Karpas-422 (cell line): ENCODE data around the gene SMOC2. TPM values are rescaled to one million over a fixed set of nuclear protein-coding genes. Genes with fewer than 3 reads are reported as not detected.

Source experiments
- DNase-seq: peaks from one replicate; pipeline ENCODE4 v3.0.0-alpha.2; 2015
- H2AFZ ChIP-seq: fragments of 200-600 bp; sonication (generic); 2 replicates; pipeline ENCODE4 v1.6.1; 2014; ENCODE audit warnings: antibody characterized with exemption, low read length, mixed read lengths
- H3K27ac ChIP-seq: fragments of 200-600 bp; sonication (generic); 2 replicates; pipeline ENCODE4 v1.5.1; 2014; ENCODE audit warnings: mild to moderate bottlenecking, low read length, moderate library complexity
- H3K27me3 ChIP-seq: fragments of 200-600 bp; sonication (generic); 2 replicates; pipeline ENCODE4 v1.6.1; 2014; ENCODE audit warnings: low read length, mixed read lengths
- H3K36me3 ChIP-seq: fragments of 200-600 bp; sonication (generic); 2 replicates; pipeline ENCODE4 v1.6.1; 2014; ENCODE audit warnings: low read length, mixed read lengths; ENCODE audit not compliant: insufficient read depth
- H3K4me1 ChIP-seq: fragments of 200-600 bp; sonication (generic); 2 replicates; pipeline ENCODE4 v1.6.1; 2014; ENCODE audit warnings: mild to moderate bottlenecking, low read length, mixed read lengths
- H3K4me2 ChIP-seq: fragments of 200-600 bp; sonication (generic); 2 replicates; pipeline ENCODE4 v1.6.1; 2014; ENCODE audit warnings: low read length, low read depth, mild to moderate bottlenecking; ENCODE audit not compliant: poor library complexity, severe bottlenecking
- H3K4me3 ChIP-seq: fragments of 200-600 bp; sonication (generic); 2 replicates; pipeline ENCODE4 v1.5.1; 2014; ENCODE audit warnings: mild to moderate bottlenecking, antibody characterized with exemption, low read length, mixed read lengths
- H3K79me2 ChIP-seq: fragments of 200-600 bp; sonication (generic); 2 replicates; pipeline ENCODE4 v1.6.1; 2014; ENCODE audit warnings: mild to moderate bottlenecking, low read length, mixed read lengths
- H3K9ac ChIP-seq: fragments of 200-600 bp; sonication (generic); 2 replicates; pipeline ENCODE4 v1.6.0; 2014; ENCODE audit warnings: low read length
- H3K9me2 ChIP-seq: fragments of 200-600 bp; sonication (generic), shearing (Covaris generic); replicated peaks from 2 replicates; pipeline ENCODE4 v1.6.0; 2014; ENCODE audit warnings: mild to moderate bottlenecking, low read length, moderate library complexity; ENCODE audit not compliant: insufficient read depth
- H3K9me3 ChIP-seq: fragments of 300-700, 200-600 bp; sonication (generic); 2 replicates; pipeline ENCODE4 v1.6.1; 2014; ENCODE audit warnings: low read length, mixed read lengths
- H4K20me1 ChIP-seq: fragments of 200-600 bp; sonication (generic); 2 replicates; pipeline ENCODE4 v1.6.1; 2014; ENCODE audit warnings: mild to moderate bottlenecking, antibody characterized with exemption, low read length, low read depth; ENCODE audit not compliant: insufficient read depth
- total RNA-seq: library from RNA; depleted of rRNA; stranded (reverse); fragments of >200 nt; shearing (Covaris generic); gene quantifications from 2 replicates; pipeline ENCODE4 v1.2.3, GENCODE V29; 2014; ENCODE audit warnings: low replicate concordance

Gene SMOC2
- total RNA-seq, 1 experiment from 2014 or later: not detected

DNA sequence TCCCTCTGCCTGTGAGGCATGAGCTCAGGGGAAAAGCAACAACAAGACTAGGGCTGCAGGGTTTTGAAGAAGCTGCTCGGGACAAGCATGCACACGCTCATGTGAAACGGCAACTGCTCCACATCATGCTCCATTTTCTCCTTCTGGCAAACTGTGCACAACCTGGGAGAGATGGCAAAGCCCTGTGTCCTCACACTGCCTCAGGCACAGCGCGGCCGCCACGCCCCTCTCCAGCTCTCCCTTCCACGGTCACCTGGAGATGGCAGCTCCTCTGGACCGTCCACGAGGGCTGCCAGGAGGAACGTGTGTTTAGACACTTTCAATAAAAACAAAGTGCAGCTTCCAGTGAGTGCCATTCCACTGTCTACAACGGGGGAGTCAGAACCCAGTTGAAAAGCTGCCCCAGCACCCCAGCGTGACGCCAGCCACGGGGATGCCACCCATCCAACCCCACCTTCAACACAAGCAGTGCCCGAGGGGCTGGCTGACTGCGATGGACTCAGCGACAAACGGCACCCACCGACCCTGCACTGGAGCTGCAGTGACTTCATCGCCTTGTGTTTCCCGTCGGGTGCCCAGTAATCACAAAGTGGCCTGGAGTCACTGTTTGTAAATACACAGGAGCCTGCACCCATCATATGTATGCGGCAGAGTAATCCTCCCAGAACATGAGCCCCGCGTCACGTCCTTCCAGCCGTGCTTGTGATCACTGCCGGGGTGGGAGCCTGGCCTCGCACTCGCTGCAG lies 16.1 kb downstream of the SMOC2 start:
- H3K9me2 ChIP-seq: no peaks in the 10 kb centered on the region
- no peak for DNase-seq
- H4K20me1 ChIP-seq: no peaks in the 10 kb centered on the region
- H3K27ac ChIP-seq: no peak overlapping the region
- H3K79me2 ChIP-seq: no peaks in the 10 kb centered on the region
- H3K36me3 ChIP-seq: no peaks in the 10 kb centered on the region
- H2AFZ ChIP-seq: no peak overlapping the region
- H3K9me3 ChIP-seq: no peaks in the 10 kb centered on the region
- H3K4me2 ChIP-seq: no peak overlapping the region
- H3K9ac ChIP-seq: no peak overlapping the region
- H3K4me3 ChIP-seq: no peak overlapping the region
- H3K27me3 ChIP-seq: no peaks in the 10 kb centered on the region
- H3K4me1 ChIP-seq: no peaks in the 10 kb centered on the region

GRCh38 chr6:168457653-168457934 lies 16.6 kb downstream of the SMOC2 start:
- Histone ChIP-seq H3K36me3 (no peaks in the 10 kb centered on the region), H3K4me2 (no peak overlapping the region), H3K9me2 (no peaks in the 10 kb centered on the region), H3K4me1 (no peaks in the 10 kb centered on the region), H4K20me1 (no peaks in the 10 kb centered on the region), H3K27me3 (no peaks in the 10 kb centered on the region), H3K79me2 (no peaks in the 10 kb centered on the region), H3K4me3 (no peak overlapping the region), H3K9ac (no peak overlapping the region), H2AFZ (no peak overlapping the region), H3K27ac (no peak overlapping the region), H3K9me3 (no peaks in the 10 kb centered on the region)
- DNase-seq: no peak

DNA sequence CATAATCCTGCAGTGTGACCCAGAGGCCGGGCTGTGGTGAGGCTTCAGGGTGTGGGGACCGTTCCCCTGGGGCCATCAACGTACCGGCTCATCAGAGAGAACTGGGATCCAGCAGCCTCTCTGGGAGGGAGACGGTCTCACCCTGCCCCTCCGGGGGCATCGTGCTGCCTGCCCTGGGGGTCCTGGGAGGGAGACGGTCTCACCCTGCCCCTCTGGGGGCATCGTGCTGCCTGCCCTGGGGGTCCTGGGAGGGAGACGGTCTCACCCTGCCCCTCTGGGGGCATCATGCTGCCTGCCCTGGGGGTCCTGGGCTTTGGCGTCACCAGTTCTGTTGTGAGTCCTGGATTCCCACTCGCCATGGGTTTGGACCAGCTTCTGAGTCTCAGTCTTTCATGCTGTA lies 17.1 kb downstream of the SMOC2 start:
- H4K20me1 ChIP-seq: no peaks in the 10 kb centered on the region
- no peaks in the 10 kb centered on the region for H3K9me2 ChIP-seq
- no peak overlapping the region for H3K4me3 ChIP-seq
- no peaks in the 10 kb centered on the region for H3K9me3 ChIP-seq
- no peak for DNase-seq
- H3K4me2 ChIP-seq: no peak overlapping the region
- H3K27ac ChIP-seq: no peak overlapping the region
- H3K27me3 ChIP-seq: no peaks in the 10 kb centered on the region
- H2AFZ ChIP-seq: no peak overlapping the region
- H3K4me1 ChIP-seq: no peaks in the 10 kb centered on the region
- no peak overlapping the region for H3K9ac ChIP-seq
- no peaks in the 10 kb centered on the region for H3K79me2 ChIP-seq
- no peaks in the 10 kb centered on the region for H3K36me3 ChIP-seq

GRCh38 chr6:168459572-168459971 lies 18.6 kb downstream of the SMOC2 start:
- no peak overlapping the region for H3K9ac ChIP-seq

DNA sequence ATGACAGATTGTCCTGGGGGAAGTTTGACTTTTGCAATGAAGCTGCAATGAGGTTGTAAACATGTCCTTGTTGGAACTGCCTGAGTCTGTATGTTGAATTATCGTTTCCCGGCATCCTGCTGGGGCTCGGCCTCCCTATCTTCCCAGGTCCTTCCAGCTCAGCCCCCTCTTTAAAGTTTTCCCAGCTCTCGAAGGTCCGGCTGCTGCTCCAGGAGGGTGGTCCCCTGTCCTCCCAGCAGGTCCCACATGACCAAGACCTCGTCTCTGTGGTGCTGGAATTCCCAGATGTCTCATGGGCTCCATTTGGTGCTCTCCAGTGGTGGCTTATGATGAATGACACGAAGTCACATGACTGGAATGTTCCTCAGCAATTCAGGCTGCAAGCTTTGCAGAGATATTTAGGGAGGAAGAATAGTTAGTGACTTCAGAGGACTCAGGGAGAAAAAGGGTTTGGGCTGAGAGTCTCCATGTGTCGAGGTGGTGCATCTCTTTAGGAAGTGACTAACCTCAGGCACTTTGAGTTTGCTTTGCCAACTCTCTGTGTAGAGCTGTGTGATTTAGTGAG lies 21.4 kb downstream of the SMOC2 start:
- Histone ChIP-seq H3K27ac (no peak overlapping the region), H4K20me1 (no peaks in the 10 kb centered on the region), H3K4me3 (no peak overlapping the region), H3K79me2 (no peaks in the 10 kb centered on the region), H3K9ac (no peak overlapping the region), H2AFZ (no peak overlapping the region), H3K4me2 (no peak overlapping the region), H3K4me1 (no peaks in the 10 kb centered on the region), H3K36me3 (no peaks in the 10 kb centered on the region), H3K9me2 (no peaks in the 10 kb centered on the region), H3K27me3 (no peaks in the 10 kb centered on the region), H3K9me3 (no peaks in the 10 kb centered on the region)
- DNase-seq: no peak

More at GRCh38 chr6:168459572-168459971, 18.6 kb downstream of the SMOC2 start:
- Histone ChIP-seq H3K4me1 (no peaks in the 10 kb centered on the region), H3K36me3 (no peaks in the 10 kb centered on the region), H2AFZ (no peak overlapping the region), H3K27ac (no peak overlapping the region), H3K9me3 (no peaks in the 10 kb centered on the region), H3K79me2 (no peaks in the 10 kb centered on the region), H3K9me2 (no peaks in the 10 kb centered on the region), H3K27me3 (no peaks in the 10 kb centered on the region), H4K20me1 (no peaks in the 10 kb centered on the region), H3K4me2 (no peak overlapping the region), H3K4me3 (no peak overlapping the region)
- no peak for DNase-seq

DNA sequence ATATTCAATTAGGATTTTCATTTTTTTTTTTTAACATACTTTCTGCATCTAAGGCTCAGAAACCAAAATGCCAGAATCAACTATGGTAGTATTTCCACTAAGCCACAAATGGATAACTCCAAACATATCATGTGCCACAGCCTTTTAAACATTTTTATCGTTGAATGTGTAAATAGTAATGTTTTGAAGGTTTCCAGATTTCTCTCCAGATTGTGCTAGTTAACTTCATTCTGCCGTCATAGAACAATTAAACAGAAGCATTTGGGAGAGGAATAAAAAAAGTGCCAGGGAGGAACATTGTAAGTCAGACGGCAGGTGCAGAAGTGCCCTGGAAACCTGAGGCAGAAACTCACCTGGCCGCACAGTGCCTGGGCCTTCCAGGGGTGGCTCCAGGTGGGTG lies 23.6 kb downstream of the SMOC2 start:
- Histone ChIP-seq H3K9me2 (no peaks in the 10 kb centered on the region), H3K27me3 (no peaks in the 10 kb centered on the region), H4K20me1 (no peaks in the 10 kb centered on the region), H3K79me2 (no peaks in the 10 kb centered on the region), H3K4me1 (no peaks in the 10 kb centered on the region), H3K36me3 (no peaks in the 10 kb centered on the region), H3K27ac (no peak overlapping the region), H2AFZ (no peak overlapping the region), H3K9me3 (no peaks in the 10 kb centered on the region), H3K9ac (no peak overlapping the region), H3K4me2 (no peak overlapping the region), H3K4me3 (no peak overlapping the region)
- DNase-seq: no peak

- H3K27me3 ChIP-seq: no peaks in the 10 kb centered on the region
- H3K9me2 ChIP-seq: no peaks in the 10 kb centered on the region
- no peaks in the 10 kb centered on the region for H3K4me1 ChIP-seq
- H3K79me2 ChIP-seq: no peaks in the 10 kb centered on the region
- H3K4me2 ChIP-seq: no peak overlapping the region
- no peaks in the 10 kb centered on the region for H3K9me3 ChIP-seq
- H3K9ac ChIP-seq: no peak overlapping the region
- no peak overlapping the region for H3K4me3 ChIP-seq
- DNase-seq: no peak
- no peak overlapping the region for H3K27ac ChIP-seq
- H2AFZ ChIP-seq: no peak overlapping the region
- H3K36me3 ChIP-seq: no peaks in the 10 kb centered on the region
- H4K20me1 ChIP-seq: no peaks in the 10 kb centered on the region
Measured at GRCh38 chr6:168468045-168468444, 27.1 kb downstream of the SMOC2 start.

GRCh38 chr6:168469521-168469920 lies 28.5 kb downstream of the SMOC2 start:
- H3K36me3 ChIP-seq: no peaks in the 10 kb centered on the region
- DNase-seq: no peak
- no peaks in the 10 kb centered on the region for H3K9me3 ChIP-seq
- no peaks in the 10 kb centered on the region for H3K27me3 ChIP-seq
- no peak overlapping the region for H3K9ac ChIP-seq
- no peak overlapping the region for H2AFZ ChIP-seq
- no peak overlapping the region for H3K4me2 ChIP-seq
- no peak overlapping the region for H3K4me3 ChIP-seq
- no peaks in the 10 kb centered on the region for H3K9me2 ChIP-seq
- no peak overlapping the region for H3K27ac ChIP-seq
- no peaks in the 10 kb centered on the region for H3K4me1 ChIP-seq
- H4K20me1 ChIP-seq: no peaks in the 10 kb centered on the region
- no peaks in the 10 kb centered on the region for H3K79me2 ChIP-seq
